NAMALWA (cell line): ENCODE results near the gene RSBN1L.
"Not testable (repeated sequence)": the region's sequence is repeated elsewhere in the genome, so short reads cannot be mapped to it uniquely, and the experiment has no call there.

Experiments used
- DNase-seq: peaks from one replicate; pipeline ENCODE4 v3.0.0-alpha.2; 2015; ENCODE audit warnings: low spot score

RSBN1L gene

GRCh38 chr7:77696057-77696642, at the start of gene RSBN1L:
Gene RSBN1L, plus strand, starts transcription at chr7:77696459. Its CDS starts 11 bp downstream, at chr7:77696470.
- peak; percentile 100 for DNase-seq

GRCh38 chr7:77648742-77649338, 47.4 kb upstream of the RSBN1L start:
- no peak for DNase-seq

- DNase-seq: no peak
These were observed 46.4 kb upstream of the RSBN1L start for GRCh38 chr7:77649716-77650349.

GRCh38 chr7:77651575-77652162, 44.6 kb upstream of the RSBN1L start:
- DNase-seq: peak; percentile 85

GRCh38 chr7:77652826-77653225, 43.4 kb upstream of the RSBN1L start:
- not testable (repeated sequence) for DNase-seq

GRCh38 chr7:77653572-77653971, 42.7 kb upstream of the RSBN1L start:
- DNase-seq: no peak

- DNase-seq: no peak
These were observed 40.9 kb upstream of the RSBN1L start for GRCh38 chr7:77655356-77655755.

GRCh38 chr7:77655836-77656455, 40.3 kb upstream of the RSBN1L start:
- DNase-seq: no peak

GRCh38 chr7:77657427-77658224, 38.6 kb upstream of the RSBN1L start:
- DNase-seq: peak; percentile 81

GRCh38 chr7:77658928-77659327, 37.3 kb upstream of the RSBN1L start:
- no peak for DNase-seq

- no peak for DNase-seq
These were observed 34.4 kb upstream of the RSBN1L start for GRCh38 chr7:77661816-77662215.

GRCh38 chr7:77662869-77663268, 33.4 kb upstream of the RSBN1L start:
- DNase-seq: no peak

GRCh38 chr7:77664715-77665114, 31.5 kb upstream of the RSBN1L start:
- DNase-seq: no peak

- no peak for DNase-seq
These were observed 31.1 kb upstream of the RSBN1L start for GRCh38 chr7:77665161-77665560.

- no peak for DNase-seq
These were observed 28.7 kb upstream of the RSBN1L start for GRCh38 chr7:77667459-77668086.

- DNase-seq: no peak
These were observed 21.4 kb upstream of the RSBN1L start for GRCh38 chr7:77674878-77675277.

GRCh38 chr7:77679608-77680007, 16.7 kb upstream of the RSBN1L start:
- DNase-seq: no peak

GRCh38 chr7:77680266-77680665, 16.0 kb upstream of the RSBN1L start:
- no peak for DNase-seq

GRCh38 chr7:77684030-77684429, 12.2 kb upstream of the RSBN1L start:
- no peak for DNase-seq

GRCh38 chr7:77685233-77685632, 11.0 kb upstream of the RSBN1L start:
- DNase-seq: no peak

- no peak for DNase-seq
These were observed 9.0 kb upstream of the RSBN1L start for GRCh38 chr7:77687100-77687746.
